HS-5 (cell line): ENCODE data around the gene SENP5.
"Not testable (repeated sequence)": the region's sequence is repeated elsewhere in the genome, so short reads cannot be mapped to it uniquely, and the experiment has no call there.

Source experiments
- DNase-seq: peaks from one replicate; pipeline ENCODE4 v3.0.0-alpha.2; 2012; ENCODE audit warnings: low read depth

SENP5 gene, protein sequence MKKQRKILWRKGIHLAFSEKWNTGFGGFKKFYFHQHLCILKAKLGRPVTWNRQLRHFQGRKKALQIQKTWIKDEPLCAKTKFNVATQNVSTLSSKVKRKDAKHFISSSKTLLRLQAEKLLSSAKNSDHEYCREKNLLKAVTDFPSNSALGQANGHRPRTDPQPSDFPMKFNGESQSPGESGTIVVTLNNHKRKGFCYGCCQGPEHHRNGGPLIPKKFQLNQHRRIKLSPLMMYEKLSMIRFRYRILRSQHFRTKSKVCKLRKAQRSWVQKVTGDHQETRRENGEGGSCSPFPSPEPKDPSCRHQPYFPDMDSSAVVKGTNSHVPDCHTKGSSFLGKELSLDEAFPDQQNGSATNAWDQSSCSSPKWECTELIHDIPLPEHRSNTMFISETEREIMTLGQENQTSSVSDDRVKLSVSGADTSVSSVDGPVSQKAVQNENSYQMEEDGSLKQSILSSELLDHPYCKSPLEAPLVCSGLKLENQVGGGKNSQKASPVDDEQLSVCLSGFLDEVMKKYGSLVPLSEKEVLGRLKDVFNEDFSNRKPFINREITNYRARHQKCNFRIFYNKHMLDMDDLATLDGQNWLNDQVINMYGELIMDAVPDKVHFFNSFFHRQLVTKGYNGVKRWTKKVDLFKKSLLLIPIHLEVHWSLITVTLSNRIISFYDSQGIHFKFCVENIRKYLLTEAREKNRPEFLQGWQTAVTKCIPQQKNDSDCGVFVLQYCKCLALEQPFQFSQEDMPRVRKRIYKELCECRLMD

DNA sequence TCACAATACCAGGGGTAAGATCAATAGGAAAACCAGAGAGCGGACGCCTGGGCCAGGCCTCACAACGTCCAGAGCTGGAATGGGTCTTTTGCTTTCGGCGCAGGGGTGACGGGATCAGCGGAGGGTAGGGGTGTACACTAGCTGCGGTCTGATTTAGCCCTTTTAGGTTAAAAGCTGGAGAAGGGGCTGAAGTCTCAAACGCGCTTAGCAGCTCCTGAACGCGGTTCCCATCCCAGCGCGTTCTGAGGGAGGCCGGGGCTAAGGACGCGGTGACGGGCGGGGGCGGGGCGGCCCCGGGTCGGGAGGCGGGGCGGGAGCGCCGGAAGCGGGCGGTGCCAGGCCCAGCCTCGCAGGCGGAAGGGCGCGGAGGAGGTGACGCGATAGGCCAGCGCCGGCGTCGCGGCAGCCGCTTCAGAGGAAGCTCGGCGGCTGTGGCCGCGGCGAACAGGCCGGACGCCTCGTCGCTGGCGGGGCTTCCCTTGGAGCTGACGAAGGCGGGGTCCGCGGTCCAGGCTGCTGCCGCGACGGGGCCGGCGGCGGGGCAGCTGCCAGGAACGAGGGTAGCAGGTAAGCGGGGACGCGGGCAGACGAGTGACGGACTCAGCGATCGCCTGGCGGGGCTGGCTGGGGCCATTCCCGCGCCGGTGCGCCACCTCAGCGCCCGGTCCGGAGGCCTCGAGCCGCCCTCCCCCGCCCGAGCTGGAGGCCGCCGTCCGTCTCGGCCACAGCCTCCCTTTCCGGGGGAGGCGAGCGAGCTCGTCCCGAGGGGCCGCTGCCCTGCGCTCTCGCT, at the start of gene SENP5:
SENP5 (plus strand) TSS at position 414 of the 790 bp plus-strand sequence. CDS start 17,262 bp downstream, outside the sequence.
- DNase-seq, result peak; percentile 49

DNA sequence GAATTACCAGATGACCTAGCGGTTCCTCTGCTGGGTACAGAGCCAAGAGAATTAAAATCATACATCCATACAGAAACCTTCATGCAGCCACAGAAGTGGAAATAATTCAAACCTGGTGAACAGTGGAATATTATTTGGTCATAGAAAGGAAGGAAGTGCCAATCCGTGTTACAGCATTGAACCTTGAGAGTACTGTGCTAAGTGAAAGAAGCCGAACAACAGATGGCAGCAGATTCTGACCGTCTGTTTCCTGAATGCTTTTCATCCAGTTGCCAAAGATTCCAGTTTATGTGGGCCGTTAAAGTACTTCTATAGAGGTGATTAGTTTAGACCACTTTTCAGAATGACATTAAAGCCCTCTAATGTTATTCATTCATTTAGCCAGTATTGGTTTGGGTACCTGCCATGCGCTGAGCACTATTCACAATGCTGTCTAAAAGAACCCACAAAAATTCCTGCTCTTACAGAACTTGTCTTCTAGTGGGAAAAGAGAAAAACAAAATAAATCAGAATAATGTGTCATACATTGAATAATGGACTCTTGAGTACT, 45.8 kb upstream of the SENP5 start:
- DNase-seq, result no peak

DNA sequence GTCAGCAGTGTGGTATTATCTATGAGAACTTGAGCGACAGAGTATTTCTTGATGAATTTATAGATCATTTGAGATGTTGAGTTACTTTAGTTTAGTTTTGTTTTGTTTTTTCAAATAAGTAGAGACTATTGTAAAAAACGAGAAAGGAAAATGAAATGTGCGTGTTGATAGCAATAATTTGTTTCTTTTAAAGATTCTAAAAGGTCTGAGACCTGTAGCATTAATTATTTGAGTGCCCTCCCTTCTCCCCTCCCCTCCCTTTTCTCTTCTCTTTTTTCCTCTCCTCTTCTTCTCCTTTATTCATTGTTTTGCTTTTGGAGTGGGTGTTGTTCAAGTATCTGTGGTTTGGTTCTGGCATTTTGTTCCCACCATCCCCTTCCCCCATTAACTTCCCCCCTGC, 38.1 kb upstream of the SENP5 start:
- not testable (repeated sequence) for DNase-seq

DNA sequence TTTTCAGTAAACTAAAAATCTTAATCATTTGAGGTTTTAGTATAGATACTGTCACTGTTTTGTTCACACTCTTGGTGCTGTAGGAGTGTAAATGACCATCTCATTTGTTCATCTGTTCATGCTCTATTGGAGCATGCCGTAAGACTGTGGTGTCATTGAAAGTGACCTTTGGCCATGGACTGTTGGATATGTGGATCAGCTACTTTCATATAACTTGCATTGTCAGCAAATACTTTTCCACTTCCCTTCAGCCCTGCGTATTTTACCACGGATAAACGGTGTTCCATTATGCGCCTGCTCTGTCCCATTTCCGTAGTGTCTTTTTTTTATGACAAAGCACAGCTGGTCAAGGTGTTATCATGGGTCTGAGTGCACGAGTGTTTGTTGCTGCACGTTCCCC, 32.6 kb upstream of the SENP5 start:
- no peak for DNase-seq

DNA sequence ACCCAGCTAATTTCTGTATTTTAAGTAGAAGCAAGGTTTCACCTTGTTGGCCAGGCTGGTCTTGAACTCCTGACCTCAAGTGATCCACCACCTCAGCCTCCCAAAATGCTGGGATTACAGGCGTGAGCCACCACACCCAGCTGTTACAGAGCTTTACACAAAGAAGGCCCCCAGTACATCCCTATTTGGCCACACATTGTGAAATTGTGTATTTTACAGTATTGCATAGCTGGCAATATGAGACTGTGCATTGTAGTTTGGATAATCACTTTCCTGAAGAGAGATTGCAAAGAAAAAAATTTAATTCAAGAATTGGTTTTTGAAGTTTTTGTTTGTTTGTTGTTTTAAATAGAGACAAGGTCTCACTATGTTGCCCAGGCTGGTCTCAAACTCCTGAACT, 31.1 kb upstream of the SENP5 start:
- not testable (repeated sequence) for DNase-seq

DNA sequence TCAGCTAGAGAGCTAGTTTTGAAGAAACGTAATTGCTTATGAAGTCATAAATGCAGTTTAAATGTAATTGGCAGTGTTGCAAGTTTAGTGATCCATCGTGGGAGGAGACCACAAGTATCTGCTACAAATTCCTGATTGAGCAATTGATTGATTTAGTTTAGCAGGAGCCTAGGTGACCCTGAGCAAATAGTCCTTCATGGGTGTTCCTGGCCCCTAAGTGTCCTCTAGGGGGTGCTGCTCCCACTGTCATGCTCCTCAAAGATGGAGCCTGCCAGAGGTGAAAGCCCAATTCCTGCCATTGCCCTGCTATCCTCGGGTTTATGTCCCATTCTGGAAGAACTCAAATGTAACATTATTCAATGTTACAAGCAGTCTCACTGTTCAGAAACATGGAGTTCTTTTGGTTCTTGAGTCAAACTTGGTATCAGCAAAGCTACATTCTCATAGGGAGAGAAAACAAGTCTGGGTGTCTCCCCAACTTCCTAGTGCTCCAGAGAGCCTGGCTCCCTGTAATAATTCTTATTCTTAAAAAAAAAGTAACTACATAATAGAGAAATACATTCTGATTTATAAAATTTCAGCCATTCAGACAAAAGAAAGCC, 29.8 kb upstream of the SENP5 start:
- DNase-seq, result peak; percentile 2

DNA sequence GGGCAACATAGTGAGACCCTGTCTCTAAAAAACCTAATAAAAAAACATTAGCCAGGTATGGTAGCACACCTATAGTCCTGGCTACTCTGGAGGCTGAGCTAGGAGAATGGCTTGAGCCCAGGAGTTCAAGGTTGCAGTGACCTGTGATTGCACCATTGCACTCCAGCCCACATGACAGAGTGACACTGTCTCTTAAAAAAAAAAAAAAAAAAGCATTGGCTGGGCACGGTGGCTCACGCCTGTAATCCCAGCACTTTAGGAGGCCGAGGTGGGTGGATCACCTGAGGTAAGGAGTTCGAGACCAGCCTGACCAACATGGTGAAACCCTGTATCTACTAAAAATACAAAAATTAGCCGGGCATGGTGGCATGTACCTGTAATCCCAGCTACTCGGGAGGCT, 28.4 kb upstream of the SENP5 start:
- DNase-seq, result not testable (repeated sequence)

DNA sequence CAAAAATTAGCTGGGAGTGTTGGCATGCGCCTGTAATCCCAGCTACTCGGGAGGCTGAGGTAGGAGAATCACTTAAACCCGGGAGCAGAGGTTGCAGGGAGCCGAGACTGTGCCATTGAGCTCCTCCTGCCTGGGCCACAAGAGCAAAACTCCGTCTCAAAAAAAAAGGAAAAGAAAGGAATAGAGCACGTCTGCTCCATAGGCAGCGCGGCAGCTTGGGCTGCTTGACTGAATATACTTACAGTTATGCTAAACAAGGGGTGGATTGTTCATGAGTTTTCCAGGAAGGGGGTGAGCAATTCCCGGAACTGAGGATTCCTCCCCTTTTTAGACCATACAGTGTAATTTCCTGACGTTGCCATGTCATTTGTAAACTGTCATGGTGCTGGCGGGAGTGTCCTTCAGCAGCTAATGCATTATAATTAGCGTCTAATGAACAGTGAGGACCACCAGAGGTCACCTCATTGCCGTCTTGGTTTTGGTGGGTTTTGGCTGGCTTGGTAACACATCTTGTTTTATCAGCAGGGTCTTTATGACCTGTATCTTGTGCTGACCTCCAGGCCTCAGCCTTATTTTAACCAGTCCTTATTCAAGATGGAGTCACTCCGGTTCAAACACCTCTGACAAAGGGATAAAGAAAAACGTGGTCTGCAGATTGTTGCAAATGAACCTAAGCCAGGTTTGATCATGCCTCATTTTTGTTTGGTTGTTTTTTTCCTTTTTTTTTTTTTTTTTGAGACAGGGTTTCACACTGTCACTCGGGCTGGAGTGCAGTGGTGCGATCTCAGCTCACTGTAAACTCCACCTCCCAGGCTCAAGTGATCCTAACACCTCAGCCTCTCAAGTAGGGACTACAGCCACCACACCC, 24.9 kb upstream of the SENP5 start:
- no peak for DNase-seq

DNA sequence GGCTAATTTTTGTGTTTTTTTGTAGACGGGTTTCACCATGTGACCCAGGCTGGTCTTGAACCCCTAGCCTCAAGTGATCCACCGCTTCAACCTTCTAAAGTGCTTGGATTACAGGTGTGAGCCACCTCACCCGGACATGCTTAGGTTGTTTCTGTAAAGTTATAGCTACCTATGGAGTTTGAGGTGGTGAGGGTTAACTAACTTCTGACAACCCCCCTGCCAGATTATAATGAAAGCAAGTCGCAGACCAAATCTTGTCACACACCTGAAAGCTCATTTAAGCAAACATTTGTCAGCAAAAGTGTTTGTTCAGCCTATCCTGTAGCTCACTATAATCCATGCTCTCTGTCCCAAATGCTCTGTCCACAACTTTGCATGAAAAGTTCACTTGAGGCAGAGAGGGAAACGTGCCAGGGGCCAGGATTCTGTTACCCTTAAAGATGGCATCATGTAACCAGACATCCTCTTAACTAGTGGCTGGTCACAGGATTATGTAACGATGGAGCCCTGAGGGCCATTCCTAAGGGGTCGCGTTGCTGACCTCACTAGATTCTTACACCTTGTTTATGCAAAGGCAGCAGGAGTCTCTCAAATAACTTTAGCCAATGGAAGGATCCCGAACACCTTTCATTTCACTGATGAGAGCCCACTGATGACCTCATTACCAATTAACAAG, 24.1 kb upstream of the SENP5 start:
- DNase-seq, result no peak

DNA sequence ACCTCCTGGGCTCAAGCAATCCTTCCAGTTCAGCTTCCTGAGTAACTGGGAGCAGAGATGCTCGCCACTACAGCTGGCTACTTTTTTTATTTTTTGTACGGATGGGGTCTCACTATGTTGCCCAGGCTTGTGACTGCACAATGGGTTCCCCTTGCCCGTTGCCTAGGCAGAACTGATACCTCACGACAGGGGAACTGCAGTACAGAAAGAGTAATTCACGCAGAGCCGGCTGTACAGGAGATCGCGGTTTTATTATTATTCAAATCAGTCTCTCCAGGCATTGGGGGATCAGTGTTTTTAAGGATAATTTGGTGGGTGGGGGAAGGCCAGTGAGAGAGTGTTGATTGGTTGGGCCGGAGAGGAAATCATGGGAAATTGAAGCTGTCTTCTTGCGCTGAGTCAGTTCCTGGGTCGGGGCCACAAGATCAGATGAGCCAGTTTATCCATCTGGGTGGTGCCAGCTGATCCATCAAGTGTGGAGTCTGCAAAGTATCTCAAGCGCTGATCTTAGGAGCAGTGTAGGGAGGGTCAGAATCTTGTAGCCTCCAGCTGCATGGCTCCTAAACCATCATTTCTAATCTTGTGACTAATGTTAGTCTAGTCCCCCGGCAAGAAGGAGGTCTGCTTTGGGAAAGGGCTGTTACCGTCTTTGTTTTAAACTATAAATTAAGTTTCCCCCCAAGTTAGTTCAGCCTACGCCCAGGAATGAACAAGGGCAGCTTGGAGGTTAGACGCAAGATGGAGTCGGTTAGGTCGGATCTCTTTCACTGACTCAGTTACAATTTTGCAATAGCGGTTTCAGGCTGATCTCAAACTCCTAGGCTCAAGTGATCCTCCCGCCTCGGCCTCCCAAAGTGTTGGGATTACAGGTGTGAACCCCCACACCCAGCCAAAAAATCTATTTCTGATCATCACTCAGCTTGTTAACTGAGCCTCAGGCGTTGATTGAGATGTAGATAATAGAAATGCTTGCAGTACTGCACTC, 23.2 kb upstream of the SENP5 start:
- DNase-seq, result not testable (repeated sequence)

DNA sequence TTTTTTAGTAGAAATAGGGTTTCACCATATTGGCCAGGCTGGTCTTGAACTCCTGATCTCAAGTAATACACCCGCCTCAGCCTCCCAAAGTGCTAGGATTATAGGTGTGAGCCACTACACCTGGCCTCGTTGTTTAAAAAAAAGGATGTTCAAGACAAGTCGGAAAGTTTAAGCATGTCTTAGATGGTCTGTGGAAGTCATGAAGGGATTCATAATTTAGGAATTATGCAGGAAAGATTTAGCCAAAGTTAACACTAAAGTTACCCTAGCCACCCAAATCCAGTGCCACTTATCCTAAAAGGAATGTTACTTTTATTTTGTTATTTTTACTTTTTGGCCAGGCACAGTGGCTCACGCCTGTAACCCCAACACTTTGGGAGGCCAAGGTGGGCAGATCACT, 19.3 kb upstream of the SENP5 start:
- not testable (repeated sequence) for DNase-seq

DNA sequence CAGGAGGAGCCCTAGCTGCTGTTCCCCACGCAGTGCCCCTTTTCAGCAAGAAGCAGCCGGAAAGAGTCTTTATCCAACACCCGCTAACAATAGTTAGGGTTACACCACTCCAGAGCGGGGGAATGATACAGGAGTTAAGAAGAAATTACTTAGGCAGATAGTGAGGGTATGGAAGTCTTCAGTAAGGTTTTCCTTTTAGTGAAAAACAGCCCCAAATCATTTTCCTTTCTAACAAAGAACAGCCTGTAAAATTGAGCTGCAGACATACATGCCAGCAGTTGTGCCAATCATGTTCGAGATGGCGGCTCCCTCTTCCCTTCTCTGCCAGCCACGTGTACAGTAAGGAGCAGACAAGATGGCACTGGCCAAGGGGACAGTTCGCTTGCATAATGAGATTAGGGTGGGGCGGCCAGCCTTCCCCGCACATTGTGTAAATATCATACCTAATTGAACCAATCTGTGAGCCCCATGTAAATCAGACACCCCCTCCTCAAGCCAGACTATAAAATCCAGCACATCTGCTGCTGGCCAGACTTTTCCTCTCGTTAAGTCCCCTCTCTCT, 18.5 kb upstream of the SENP5 start:
- DNase-seq, result no peak

DNA sequence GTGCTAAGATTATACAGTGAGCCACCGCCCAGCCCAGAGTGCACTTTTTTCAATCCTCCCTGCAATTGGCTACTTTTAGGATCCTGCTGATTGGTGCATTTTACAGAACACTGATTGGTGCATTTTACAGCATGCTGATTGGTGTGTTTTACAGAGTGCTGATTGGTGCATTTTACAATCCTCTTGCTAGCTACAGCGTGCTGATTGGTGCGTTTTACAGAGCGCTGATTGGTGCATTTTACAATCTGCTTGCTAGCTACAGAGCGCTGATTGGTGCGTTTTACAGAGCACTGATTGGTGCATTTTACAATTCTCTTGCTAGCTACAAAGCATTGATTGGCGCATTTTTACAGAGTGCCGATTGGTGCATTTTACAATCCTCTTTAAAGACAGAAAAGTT, 4.7 kb upstream of the SENP5 start:
- not testable (repeated sequence) for DNase-seq

DNA sequence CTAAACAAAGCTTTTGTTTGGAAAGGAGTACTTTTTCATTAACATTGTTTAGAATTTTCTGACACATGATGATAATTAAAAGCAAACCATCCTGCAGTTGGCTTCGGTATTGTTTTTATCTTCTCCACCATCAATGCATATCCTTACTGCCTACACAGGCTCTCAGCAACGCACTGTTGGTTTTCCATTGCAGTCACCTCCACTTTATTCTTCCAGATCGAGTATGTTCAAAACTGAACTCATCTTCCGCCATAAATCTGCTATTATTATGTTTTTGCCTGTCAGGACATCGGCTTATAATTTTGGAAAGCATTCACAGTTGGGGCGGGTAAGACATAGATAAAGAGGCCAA, 589 bp upstream of the SENP5 start:
- DNase-seq, result no peak

DNA sequence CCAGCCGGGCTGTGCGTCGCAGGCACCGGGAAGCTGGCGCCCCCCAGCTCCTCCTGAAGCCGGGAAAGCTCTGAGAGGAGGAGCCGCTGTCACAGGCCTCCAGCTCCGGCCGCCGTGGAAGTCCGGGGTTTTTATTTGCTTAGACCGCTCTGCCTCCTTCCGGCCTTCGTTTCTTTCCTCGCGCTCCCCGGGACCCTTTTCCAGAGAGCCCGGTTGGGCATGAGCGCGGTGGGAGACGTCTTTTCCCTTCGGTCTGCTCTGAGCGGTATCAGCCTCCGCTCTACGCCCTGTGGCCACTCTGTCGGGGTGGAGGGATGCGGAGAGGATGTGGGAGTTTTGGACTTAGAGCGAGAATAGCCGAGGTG, 559 bp downstream of the SENP5 start:
- DNase-seq, result no peak

DNA sequence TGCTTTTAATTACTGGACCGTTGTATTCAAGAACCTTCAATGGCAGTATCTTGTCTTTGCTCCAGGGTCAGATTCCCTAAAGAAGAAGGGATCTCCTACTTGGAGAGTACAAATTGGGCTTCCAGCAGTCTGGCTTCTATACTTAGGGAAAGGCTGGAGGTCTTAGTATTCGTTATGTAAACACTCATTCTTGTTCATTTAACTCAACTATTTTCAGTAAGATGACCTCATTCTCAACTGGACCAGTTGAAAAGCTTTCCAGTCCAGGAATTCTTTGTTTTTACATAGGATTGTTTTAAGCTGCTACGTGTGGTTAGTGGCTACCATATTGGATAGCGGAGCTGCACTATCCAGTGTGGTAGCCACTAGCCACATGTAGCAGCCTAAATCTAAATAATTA, 4.6 kb downstream of the SENP5 start:
- no peak for DNase-seq

DNA sequence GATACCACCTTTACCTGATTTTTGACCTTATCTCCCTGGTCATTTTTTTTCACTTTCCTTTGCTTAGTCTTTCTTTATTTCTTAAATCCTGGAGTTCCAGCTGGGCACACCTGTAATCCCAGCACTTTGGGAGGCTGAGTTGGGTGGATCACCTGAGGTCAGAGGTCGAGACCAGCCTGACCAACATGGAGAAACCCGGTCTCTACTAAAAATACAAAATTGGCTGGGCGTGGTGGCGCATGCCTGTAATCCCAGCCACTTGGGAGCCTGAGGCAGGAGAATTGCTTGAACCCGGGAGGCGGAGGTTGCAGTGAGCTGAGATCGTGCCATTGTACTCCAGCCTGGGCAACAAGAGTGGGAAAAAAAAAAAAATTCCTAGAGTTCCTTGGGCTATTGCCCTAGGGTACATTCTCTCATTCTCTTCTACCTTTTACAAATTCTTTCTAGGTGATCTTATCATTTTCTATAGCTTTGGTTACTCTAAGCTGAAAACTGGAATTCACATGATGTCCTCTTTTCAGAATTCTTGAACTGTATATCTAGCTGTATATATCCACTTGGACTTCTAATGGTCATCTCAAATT, 6.9 kb downstream of the SENP5 start:
- not testable (repeated sequence) for DNase-seq

DNA sequence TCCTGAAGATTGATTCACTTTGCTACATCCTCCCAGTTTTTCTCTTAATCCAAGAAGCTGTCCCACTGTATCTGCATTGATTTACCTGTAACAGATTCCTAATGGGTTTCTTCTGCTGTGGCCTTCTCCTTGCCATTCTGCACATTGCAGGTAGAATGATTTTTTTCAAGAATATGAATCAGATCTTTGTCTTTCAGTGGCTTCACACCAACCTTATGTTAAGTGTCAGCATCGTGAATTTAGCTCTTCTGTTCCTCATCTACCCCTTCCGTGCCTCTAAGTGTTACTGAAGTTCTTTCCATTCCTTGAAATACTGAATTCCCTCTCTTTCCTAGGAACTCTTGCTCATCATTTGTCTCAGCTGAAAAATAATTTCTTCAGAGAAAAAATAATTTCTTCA, 7.5 kb downstream of the SENP5 start:
- DNase-seq, result no peak
